WERI-Rb-1 (cell line): ENCODE measurements around the gene MAPK8IP1.

Experiments used
- DNase-seq: peaks from one replicate; pipeline ENCODE4 v3.0.0-alpha.2; 2020
- H3K27ac ChIP-seq: fragments of 250-450 bp; sonication (Bioruptor Pico); 2 replicates; pipeline ENCODE4 v1.5.1; 2020; ENCODE audit warnings: mild to moderate bottlenecking, moderate library complexity
- H3K27me3 ChIP-seq: fragments of 250-450 bp; sonication (Bioruptor Pico); 2 replicates; pipeline ENCODE4 v1.5.1; 2021; ENCODE audit warnings: mild to moderate bottlenecking, low read depth, moderate library complexity; ENCODE audit not compliant: insufficient read depth, severe bottlenecking
- H3K36me3 ChIP-seq: fragments of 250-450 bp; sonication (Bioruptor Pico); 2 replicates; pipeline ENCODE4 v1.5.1; 2020; ENCODE audit warnings: mild to moderate bottlenecking, moderate library complexity
- H3K4me3 ChIP-seq: 2 replicates; pipeline ENCODE4 v1.5.1; 2011; ENCODE audit warnings: low read depth, mild to moderate bottlenecking, control low read depth, low read length
- H3K9me3 ChIP-seq: fragments of 250-450 bp; sonication (Bioruptor Pico); 2 replicates; pipeline ENCODE4 v1.5.1; 2021; ENCODE audit warnings: mild to moderate bottlenecking, moderate library complexity; ENCODE audit not compliant: severe bottlenecking
- CTCF ChIP-seq: IDR thresholded peaks from 2 replicates; pipeline ENCODE4 v1.5.1; 2011; ENCODE audit warnings: low read depth, mild to moderate bottlenecking, control low read depth, inconsistent platforms, low read length

Gene MAPK8IP1

GRCh38 chr11:45949992-45950407 is 64.5 kb downstream of the MAPK8IP1 start:
- Histone ChIP-seq H3K27me3 (no peaks in the 10 kb centered on the region), H3K9me3 (no peaks in the 10 kb centered on the region), H3K36me3 (peaks cover 25% of the 10 kb centered on the region), H3K27ac (no peak overlapping the region), H3K4me3 (no peak overlapping the region)
- TF ChIP-seq CTCF: no peak
- no peak for DNase-seq
